ENCODE results near the gene FSIP2.
"Not testable (repeated sequence)": the region's sequence is repeated elsewhere in the genome, so short reads cannot be mapped to it uniquely, and the experiment has no call there.

FSIP2 gene

DNA sequence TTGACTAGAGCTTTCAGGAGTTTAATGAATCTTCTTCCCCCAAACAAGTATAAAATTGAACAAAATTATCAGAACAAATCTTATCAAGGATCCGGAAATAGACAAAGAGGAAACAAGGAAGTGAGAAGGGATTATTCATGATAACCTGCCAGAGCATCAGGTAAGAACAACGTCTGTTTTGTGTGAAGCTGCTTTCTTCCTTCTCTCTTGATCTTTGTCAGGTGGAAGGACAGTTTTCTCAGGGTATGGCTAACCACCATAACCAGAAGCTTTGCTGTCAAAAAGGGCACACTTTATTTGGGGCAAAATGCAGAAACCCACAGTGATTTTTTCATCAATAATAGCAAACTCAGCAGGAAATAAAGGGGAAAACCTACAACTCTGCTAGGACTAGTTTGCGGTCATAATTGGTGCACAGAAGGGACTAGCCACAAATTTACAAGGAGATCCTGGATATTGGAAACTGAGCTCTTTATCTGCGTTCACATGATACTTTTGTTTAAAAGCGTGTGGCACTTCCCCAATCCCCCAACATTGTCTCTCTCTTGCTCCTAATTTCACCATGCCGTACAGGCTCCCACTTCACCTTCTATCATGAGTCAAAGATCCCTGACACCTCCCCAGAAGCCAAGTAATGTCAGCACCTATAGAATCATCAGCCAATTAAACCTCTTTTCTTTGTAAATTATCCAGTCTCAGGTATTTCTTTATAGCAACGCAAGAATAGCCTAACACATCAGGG, 124.2 kb downstream of the FSIP2 start:
- TF ChIP-seq CSRNP3 (CRISPR knock-in tag; IDR thresholded peaks at IDR 0.05) = no peak
- no peak for TF ChIP-seq ARNTL (CRISPR knock-in tag; IDR thresholded peaks at IDR 0.05; ENCODE audit: borderline replicate concordance, low read depth)
- no peak for TF ChIP-seq ZNF8 (CRISPR knock-in tag; IDR thresholded peaks at IDR 0.05)
- TF ChIP-seq ZC3H10 (CRISPR knock-in tag; IDR thresholded peaks at IDR 0.05) = no peak
- TF ChIP-seq CREB5 (CRISPR knock-in tag; IDR thresholded peaks at IDR 0.05; ENCODE audit: low read depth) = no peak
- TF ChIP-seq ZFP30 (CRISPR knock-in tag; IDR thresholded peaks at IDR 0.05) = no peak
- no peak for TF ChIP-seq POU6F1 (CRISPR knock-in tag; IDR thresholded peaks at IDR 0.05; ENCODE audit: borderline replicate concordance, low read depth)
- no peak for TF ChIP-seq CSDC2 (CRISPR knock-in tag; IDR thresholded peaks at IDR 0.05)
- no peak for TF ChIP-seq SNAI2 (CRISPR knock-in tag; IDR thresholded peaks at IDR 0.05)
- no peak for TF ChIP-seq ZNF565 (CRISPR knock-in tag; conservative IDR thresholded peaks at IDR 0.05; ENCODE audit: low read depth)
- TF ChIP-seq, protein P1, sequence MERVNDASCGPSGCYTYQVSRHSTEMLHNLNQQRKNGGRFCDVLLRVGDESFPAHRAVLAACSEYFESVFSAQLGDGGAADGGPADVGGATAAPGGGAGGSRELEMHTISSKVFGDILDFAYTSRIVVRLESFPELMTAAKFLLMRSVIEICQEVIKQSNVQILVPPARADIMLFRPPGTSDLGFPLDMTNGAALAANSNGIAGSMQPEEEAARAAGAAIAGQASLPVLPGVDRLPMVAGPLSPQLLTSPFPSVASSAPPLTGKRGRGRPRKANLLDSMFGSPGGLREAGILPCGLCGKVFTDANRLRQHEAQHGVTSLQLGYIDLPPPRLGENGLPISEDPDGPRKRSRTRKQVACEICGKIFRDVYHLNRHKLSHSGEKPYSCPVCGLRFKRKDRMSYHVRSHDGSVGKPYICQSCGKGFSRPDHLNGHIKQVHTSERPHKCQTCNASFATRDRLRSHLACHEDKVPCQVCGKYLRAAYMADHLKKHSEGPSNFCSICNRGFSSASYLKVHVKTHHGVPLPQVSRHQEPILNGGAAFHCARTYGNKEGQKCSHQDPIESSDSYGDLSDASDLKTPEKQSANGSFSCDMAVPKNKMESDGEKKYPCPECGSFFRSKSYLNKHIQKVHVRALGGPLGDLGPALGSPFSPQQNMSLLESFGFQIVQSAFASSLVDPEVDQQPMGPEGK (CRISPR knock-in tag; IDR thresholded peaks at IDR 0.05; ENCODE audit: borderline replicate concordance) = no peak
- no peak for TF ChIP-seq TCF4 (CRISPR knock-in tag; IDR thresholded peaks at IDR 0.05; ENCODE audit: borderline replicate concordance)
- no peak for TF ChIP-seq ESRRG (CRISPR knock-in tag; IDR thresholded peaks at IDR 0.05)
- no peak for TF ChIP-seq ZNF70 (CRISPR knock-in tag; IDR thresholded peaks at IDR 0.05)
- no peak for TF ChIP-seq RARB (CRISPR knock-in tag; IDR thresholded peaks at IDR 0.05)
- no peak for TF ChIP-seq TOX (CRISPR knock-in tag; IDR thresholded peaks at IDR 0.05; ENCODE audit: borderline replicate concordance)
- TF ChIP-seq PPARA (CRISPR knock-in tag; IDR thresholded peaks at IDR 0.05; ENCODE audit: borderline replicate concordance) = no peak
- TF ChIP-seq, protein P2, sequence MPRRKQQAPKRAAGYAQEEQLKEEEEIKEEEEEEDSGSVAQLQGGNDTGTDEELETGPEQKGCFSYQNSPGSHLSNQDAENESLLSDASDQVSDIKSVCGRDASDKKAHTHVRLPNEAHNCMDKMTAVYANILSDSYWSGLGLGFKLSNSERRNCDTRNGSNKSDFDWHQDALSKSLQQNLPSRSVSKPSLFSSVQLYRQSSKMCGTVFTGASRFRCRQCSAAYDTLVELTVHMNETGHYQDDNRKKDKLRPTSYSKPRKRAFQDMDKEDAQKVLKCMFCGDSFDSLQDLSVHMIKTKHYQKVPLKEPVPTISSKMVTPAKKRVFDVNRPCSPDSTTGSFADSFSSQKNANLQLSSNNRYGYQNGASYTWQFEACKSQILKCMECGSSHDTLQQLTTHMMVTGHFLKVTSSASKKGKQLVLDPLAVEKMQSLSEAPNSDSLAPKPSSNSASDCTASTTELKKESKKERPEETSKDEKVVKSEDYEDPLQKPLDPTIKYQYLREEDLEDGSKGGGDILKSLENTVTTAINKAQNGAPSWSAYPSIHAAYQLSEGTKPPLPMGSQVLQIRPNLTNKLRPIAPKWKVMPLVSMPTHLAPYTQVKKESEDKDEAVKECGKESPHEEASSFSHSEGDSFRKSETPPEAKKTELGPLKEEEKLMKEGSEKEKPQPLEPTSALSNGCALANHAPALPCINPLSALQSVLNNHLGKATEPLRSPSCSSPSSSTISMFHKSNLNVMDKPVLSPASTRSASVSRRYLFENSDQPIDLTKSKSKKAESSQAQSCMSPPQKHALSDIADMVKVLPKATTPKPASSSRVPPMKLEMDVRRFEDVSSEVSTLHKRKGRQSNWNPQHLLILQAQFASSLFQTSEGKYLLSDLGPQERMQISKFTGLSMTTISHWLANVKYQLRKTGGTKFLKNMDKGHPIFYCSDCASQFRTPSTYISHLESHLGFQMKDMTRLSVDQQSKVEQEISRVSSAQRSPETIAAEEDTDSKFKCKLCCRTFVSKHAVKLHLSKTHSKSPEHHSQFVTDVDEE (CRISPR knock-in tag; IDR thresholded peaks at IDR 0.05) = no peak
- TF ChIP-seq ISL1 (CRISPR knock-in tag; IDR thresholded peaks at IDR 0.05) = no peak
- TF ChIP-seq BACH2 (CRISPR knock-in tag; IDR thresholded peaks at IDR 0.05; ENCODE audit: borderline replicate concordance) = no peak
- no peak for ATAC-seq

GRCh38 chr2:185864468-185865260, 126.1 kb downstream of the FSIP2 start:
- not testable (repeated sequence) for ATAC-seq
